ENCODE measurements around the gene TTLL10.

- TF ChIP-seq EP300 (IDR thresholded peaks at IDR 0.05): no peak
- TF ChIP-seq POLR2A (IDR thresholded peaks at IDR 0.05): no peak
- TF ChIP-seq CTCF (IDR thresholded peaks at IDR 0.05): no peak
These were observed 49.0 kb downstream of the TTLL10 start for GRCh38 chr1:1222575-1223225.
